Measurements from ENCODE around the gene ADRA2B.
A peak's percentile ranks its signal among the peaks of the same experiment; 100 is the strongest.

The ADRA2B gene

GRCh38 chr2:96116879-96117533, 635 bp upstream of the ADRA2B start:
- peak; percentile 49 for DNase-seq (ENCODE audit: low read depth)

- no peak for DNase-seq (ENCODE audit: low read depth)
Observed at GRCh38 chr2:96115631-96116423, 544 bp downstream of the ADRA2B start.

- no peak for DNase-seq (ENCODE audit: low read depth)
Observed at GRCh38 chr2:96114903-96115581, 1.3 kb downstream of the ADRA2B start.

GRCh38 chr2:96114546-96114902, 1.8 kb downstream of the ADRA2B start:
- no peak for DNase-seq (ENCODE audit: low read depth)

- DNase-seq (ENCODE audit: low read depth) = no peak
Observed at GRCh38 chr2:96113951-96114350, 2.4 kb downstream of the ADRA2B start.

GRCh38 chr2:96113367-96113677, 3.0 kb downstream of the ADRA2B start:
- no peak for DNase-seq (ENCODE audit: low read depth)

GRCh38 chr2:96112501-96113366, 3.6 kb downstream of the ADRA2B start:
- DNase-seq (ENCODE audit: low read depth) = no peak

GRCh38 chr2:96111823-96112500, 4.4 kb downstream of the ADRA2B start:
- no peak for DNase-seq (ENCODE audit: low read depth)

GRCh38 chr2:96111257-96111640, 5.1 kb downstream of the ADRA2B start:
- no peak for DNase-seq (ENCODE audit: low read depth)

- no peak for DNase-seq (ENCODE audit: low read depth)
Observed at GRCh38 chr2:96110621-96111256, 5.6 kb downstream of the ADRA2B start.

- no peak for DNase-seq (ENCODE audit: low read depth)
Observed at GRCh38 chr2:96109931-96110511, 6.3 kb downstream of the ADRA2B start.

- no peak for DNase-seq (ENCODE audit: low read depth)
Observed at GRCh38 chr2:96109361-96109680, 7.0 kb downstream of the ADRA2B start.

GRCh38 chr2:96108541-96109360, 7.6 kb downstream of the ADRA2B start:
- DNase-seq (ENCODE audit: low read depth) = no peak

GRCh38 chr2:96108151-96108540, 8.2 kb downstream of the ADRA2B start:
- no peak for DNase-seq (ENCODE audit: low read depth)

GRCh38 chr2:96107708-96108065, 8.7 kb downstream of the ADRA2B start:
- no peak for DNase-seq (ENCODE audit: low read depth)

- no peak for DNase-seq (ENCODE audit: low read depth)
Observed at GRCh38 chr2:96106991-96107707, 9.2 kb downstream of the ADRA2B start.

GRCh38 chr2:96105994-96106715, 10.2 kb downstream of the ADRA2B start:
- DNase-seq (ENCODE audit: low read depth) = no peak

GRCh38 chr2:96105152-96105915, 11.0 kb downstream of the ADRA2B start:
- no peak for DNase-seq (ENCODE audit: low read depth)
